ENCODE measurements around the gene UBE2J2.

DNA sequence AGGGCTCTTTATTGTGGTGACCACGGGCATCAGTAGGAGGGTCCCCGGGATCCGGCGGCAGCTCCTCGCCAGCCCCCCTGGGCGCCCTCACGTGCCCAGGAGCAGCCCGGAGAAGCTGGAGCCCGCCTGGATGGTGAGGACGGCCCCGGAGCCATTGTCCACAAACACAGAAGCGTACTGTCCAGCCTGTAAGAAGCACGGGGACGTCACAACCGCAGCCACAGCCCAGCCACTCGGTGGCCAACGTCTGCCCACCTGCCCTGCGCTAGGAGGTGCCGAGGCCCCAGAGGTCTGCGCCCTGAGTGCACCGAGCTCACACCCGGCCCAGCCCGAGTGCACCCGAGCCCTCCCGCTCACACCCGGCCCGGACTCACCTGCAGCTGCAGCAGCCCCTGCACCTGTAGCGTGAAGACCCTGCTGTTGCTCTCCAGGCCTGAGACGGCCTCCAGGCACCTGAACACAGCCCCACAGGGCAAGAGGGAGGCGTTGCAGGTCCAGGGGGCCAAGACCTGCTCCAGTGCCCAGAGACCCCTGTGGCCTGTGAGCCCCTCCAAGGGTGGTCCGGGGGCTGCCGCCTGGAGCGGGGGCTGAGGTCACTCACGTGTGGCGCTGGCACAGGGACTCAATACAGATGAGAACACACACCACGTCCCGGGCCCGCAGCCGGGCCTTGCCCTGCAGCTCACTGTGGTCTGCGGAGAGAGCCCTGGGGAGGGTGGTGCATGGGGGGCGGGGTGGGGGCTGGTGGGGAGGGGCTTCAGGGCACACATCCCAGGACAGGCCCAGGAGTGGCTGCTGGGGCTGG lies 31.0 kb downstream of the UBE2J2 start:
- TF ChIP-seq ZNF12 (CRISPR knock-in tag; IDR thresholded peaks at IDR 0.05) (no peak), MZF1 (CRISPR knock-in tag; IDR thresholded peaks at IDR 0.05; ENCODE audit: borderline replicate concordance) (no peak), ELF1 (CRISPR knock-in tag; IDR thresholded peaks at IDR 0.05) (no peak), KLF13 (CRISPR knock-in tag; IDR thresholded peaks at IDR 0.05) (no peak), JDP2 (CRISPR knock-in tag; IDR thresholded peaks at IDR 0.05; ENCODE audit: borderline replicate concordance) (no peak), ZNF256 (CRISPR knock-in tag; conservative IDR thresholded peaks at IDR 0.05) (no peak), ZFP36 (IDR thresholded peaks at IDR 0.05; ENCODE audit: borderline replicate concordance, low read depth, low read length, partially characterized antibody) (no peak), CHD4 (IDR thresholded peaks at IDR 0.05; ENCODE audit: borderline replicate concordance, low read length) (no peak), NPAS2 (CRISPR knock-in tag; IDR thresholded peaks at IDR 0.05; ENCODE audit: borderline replicate concordance) (no peak), PHF21A (CRISPR knock-in tag; IDR thresholded peaks at IDR 0.05) (no peak), MXI1 (IDR thresholded peaks at IDR 0.05; ENCODE audit: borderline replicate concordance, low read depth, low read length) (no peak)
- TF ChIP-seq, protein P1, sequence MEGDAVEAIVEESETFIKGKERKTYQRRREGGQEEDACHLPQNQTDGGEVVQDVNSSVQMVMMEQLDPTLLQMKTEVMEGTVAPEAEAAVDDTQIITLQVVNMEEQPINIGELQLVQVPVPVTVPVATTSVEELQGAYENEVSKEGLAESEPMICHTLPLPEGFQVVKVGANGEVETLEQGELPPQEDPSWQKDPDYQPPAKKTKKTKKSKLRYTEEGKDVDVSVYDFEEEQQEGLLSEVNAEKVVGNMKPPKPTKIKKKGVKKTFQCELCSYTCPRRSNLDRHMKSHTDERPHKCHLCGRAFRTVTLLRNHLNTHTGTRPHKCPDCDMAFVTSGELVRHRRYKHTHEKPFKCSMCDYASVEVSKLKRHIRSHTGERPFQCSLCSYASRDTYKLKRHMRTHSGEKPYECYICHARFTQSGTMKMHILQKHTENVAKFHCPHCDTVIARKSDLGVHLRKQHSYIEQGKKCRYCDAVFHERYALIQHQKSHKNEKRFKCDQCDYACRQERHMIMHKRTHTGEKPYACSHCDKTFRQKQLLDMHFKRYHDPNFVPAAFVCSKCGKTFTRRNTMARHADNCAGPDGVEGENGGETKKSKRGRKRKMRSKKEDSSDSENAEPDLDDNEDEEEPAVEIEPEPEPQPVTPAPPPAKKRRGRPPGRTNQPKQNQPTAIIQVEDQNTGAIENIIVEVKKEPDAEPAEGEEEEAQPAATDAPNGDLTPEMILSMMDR (CRISPR knock-in tag; IDR thresholded peaks at IDR 0.05): no peak
- TF ChIP-seq, protein P2, sequence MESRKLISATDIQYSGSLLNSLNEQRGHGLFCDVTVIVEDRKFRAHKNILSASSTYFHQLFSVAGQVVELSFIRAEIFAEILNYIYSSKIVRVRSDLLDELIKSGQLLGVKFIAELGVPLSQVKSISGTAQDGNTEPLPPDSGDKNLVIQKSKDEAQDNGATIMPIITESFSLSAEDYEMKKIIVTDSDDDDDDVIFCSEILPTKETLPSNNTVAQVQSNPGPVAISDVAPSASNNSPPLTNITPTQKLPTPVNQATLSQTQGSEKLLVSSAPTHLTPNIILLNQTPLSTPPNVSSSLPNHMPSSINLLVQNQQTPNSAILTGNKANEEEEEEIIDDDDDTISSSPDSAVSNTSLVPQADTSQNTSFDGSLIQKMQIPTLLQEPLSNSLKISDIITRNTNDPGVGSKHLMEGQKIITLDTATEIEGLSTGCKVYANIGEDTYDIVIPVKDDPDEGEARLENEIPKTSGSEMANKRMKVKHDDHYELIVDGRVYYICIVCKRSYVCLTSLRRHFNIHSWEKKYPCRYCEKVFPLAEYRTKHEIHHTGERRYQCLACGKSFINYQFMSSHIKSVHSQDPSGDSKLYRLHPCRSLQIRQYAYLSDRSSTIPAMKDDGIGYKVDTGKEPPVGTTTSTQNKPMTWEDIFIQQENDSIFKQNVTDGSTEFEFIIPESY (CRISPR knock-in tag; IDR thresholded peaks at IDR 0.05): no peak
- TF ChIP-seq, protein P3, sequence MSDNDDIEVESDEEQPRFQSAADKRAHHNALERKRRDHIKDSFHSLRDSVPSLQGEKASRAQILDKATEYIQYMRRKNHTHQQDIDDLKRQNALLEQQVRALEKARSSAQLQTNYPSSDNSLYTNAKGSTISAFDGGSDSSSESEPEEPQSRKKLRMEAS (IDR thresholded peaks at IDR 0.05): no peak

Data from HepG2 (cell line).